Left ventricle myocardium inferior (tissue), 1 donor: ENCODE data around the gene TBXAS1. TPM values are rescaled to one million over a fixed set of nuclear protein-coding genes. Genes with fewer than 3 reads are reported as not detected.

Experiments used
- DNase-seq: peaks from one replicate; pipeline ENCODE4 v3.0.0-alpha.2; 2020
- H3K27ac ChIP-seq: fragments of 200-600 bp; replicated peaks from 2 replicates; pipeline ENCODE4 v1.8.0; 2021
- H3K27me3 ChIP-seq: fragments of 200-600 bp; 2 replicates; pipeline ENCODE4 v1.8.0; 2021; ENCODE audit warnings: low read depth
- H3K36me3 ChIP-seq: fragments of 200-600 bp; 2 replicates; pipeline ENCODE4 v1.8.0; 2021
- H3K4me1 ChIP-seq: fragments of 200-600 bp; 2 replicates; pipeline ENCODE4 v1.8.0; 2021
- H3K4me3 ChIP-seq: fragments of 200-600 bp; 2 replicates; pipeline ENCODE4 v1.8.0; 2021; ENCODE audit warnings: mild to moderate bottlenecking, moderate library complexity
- H3K9me3 ChIP-seq: fragments of 200-600 bp; replicated peaks from 2 replicates; pipeline ENCODE4 v1.8.0; 2021
- CTCF ChIP-seq: fragments of 200-600 bp; IDR thresholded peaks from 2 replicates; pipeline ENCODE4 v1.8.0; 2021; ENCODE audit warnings: antibody characterized with exemption, mild to moderate bottlenecking, borderline replicate concordance
- intact Hi-C: fragments of 100-400 bp; cut with micrococcal nuclease; formaldehyde crosslinking; loops from one replicate; pipeline ENCODE4 v1.11.0; 2022
- total RNA-seq: library from RNA; stranded (reverse); fragmentation: NEBNext Ultra II Directional; extraction: Animal tissue kit (Norgen Biotek cat#: 25700); gene quantifications from one replicate; pipeline ENCODE4 v1.2.1, GENCODE V29; 2021
- donor health status: DM: no; HTN: yes; CAD: no; lungs with severe emphysema.

The TBXAS1 gene
- total RNA-seq, 1 donor from 2014 or later = 3.9 TPM

- Histone ChIP-seq H3K36me3 (no peaks in the 10 kb centered on the region), H3K27ac (no peak overlapping the region), H3K4me3 (no peak overlapping the region), H3K9me3 (peaks cover 7% of the 10 kb centered on the region), H3K27me3 (no peaks in the 10 kb centered on the region), H3K4me1 (no peaks in the 10 kb centered on the region)
- intact Hi-C loops = no loop called here
- no peak for DNase-seq
- no peak for TF ChIP-seq CTCF
Measured at GRCh38 chr7:139848274-139848673, 19.2 kb downstream of the TBXAS1 start.

- no peak for DNase-seq
- Histone ChIP-seq H3K4me3 (no peak overlapping the region), H3K4me1 (no peaks in the 10 kb centered on the region), H3K36me3 (no peaks in the 10 kb centered on the region), H3K27ac (no peak overlapping the region), H3K9me3 (peaks cover 7% of the 10 kb centered on the region), H3K27me3 (no peaks in the 10 kb centered on the region)
- TF ChIP-seq CTCF = no peak
- intact Hi-C loops = no loop called here
Measured at GRCh38 chr7:139850906-139851305, 21.8 kb downstream of the TBXAS1 start.

GRCh38 chr7:139851770-139852481 is 22.9 kb downstream of the TBXAS1 start:
- Histone ChIP-seq H3K36me3 (no peaks in the 10 kb centered on the region), H3K27ac (no peak overlapping the region), H3K27me3 (no peaks in the 10 kb centered on the region), H3K4me1 (no peaks in the 10 kb centered on the region), H3K4me3 (no peak overlapping the region), H3K9me3 (peaks cover 7% of the 10 kb centered on the region)
- TF ChIP-seq CTCF = no peak
- DNase-seq = no peak
- intact Hi-C loops = no loop called here

- H3K4me1 ChIP-seq = no peaks in the 10 kb centered on the region
- intact Hi-C loops = no loop called here
- no peak for DNase-seq
- H3K4me3 ChIP-seq = no peak overlapping the region
- H3K9me3 ChIP-seq = peaks cover 7% of the 10 kb centered on the region
- H3K27ac ChIP-seq = no peak overlapping the region
- TF ChIP-seq CTCF = no peak
- no peaks in the 10 kb centered on the region for H3K36me3 ChIP-seq
- H3K27me3 ChIP-seq = no peaks in the 10 kb centered on the region
Measured at GRCh38 chr7:139852482-139852845, 23.4 kb downstream of the TBXAS1 start.

- Histone ChIP-seq H3K4me1 (no peaks in the 10 kb centered on the region), H3K36me3 (no peaks in the 10 kb centered on the region), H3K4me3 (no peak overlapping the region), H3K27me3 (no peaks in the 10 kb centered on the region), H3K9me3 (peaks cover under 1% of the 10 kb centered on the region), H3K27ac (no peak overlapping the region)
- intact Hi-C loops = no loop called here
- no peak for TF ChIP-seq CTCF
- DNase-seq = no peak
Measured at GRCh38 chr7:139853506-139854123, 24.6 kb downstream of the TBXAS1 start.
